HepG2 (cell line): ENCODE results near the gene SPATA25. TPM values are rescaled to one million over a fixed set of nuclear protein-coding genes. Genes with fewer than 3 reads are reported as not detected.

ENCODE experiments used
- AGO1 ChIP-seq: fragments of 200-400 bp; formaldehyde crosslinking; IDR thresholded peaks from 2 replicates; pipeline ENCODE4 v1.6.1; 2017; ENCODE audit warnings: mild to moderate bottlenecking, low read depth, low read length, moderate library complexity; ENCODE audit not compliant: poor library complexity, severe bottlenecking
- AGO2 ChIP-seq: fragments of 200-400 bp; formaldehyde crosslinking; optimal IDR thresholded peaks from 2 replicates; pipeline ENCODE3; 2017; ENCODE audit warnings: mild to moderate bottlenecking, low read depth, low read length, moderate library complexity
- BCL6 ChIP-seq: IDR thresholded peaks from 2 replicates; pipeline ENCODE4 v1.6.1; 2016; ENCODE audit warnings: missing genetic modification reagents, missing compliant biosample characterization
- BRD4 ChIP-seq: sonication (generic); formaldehyde crosslinking; IDR thresholded peaks from 2 replicates; pipeline ENCODE4 v1.4.0; 2020; ENCODE audit warnings: missing genetic modification reagents
- EED ChIP-seq: sonication (generic); formaldehyde crosslinking; IDR thresholded peaks from 2 replicates; pipeline ENCODE4 v1.5.0; 2020; ENCODE audit warnings: mild to moderate bottlenecking, missing genetic modification reagents
- IKZF4 ChIP-seq: sonication (generic); formaldehyde crosslinking; IDR thresholded peaks from 2 replicates; pipeline ENCODE4 v1.5.1; 2020; ENCODE audit warnings: borderline replicate concordance, mild to moderate bottlenecking, low read depth, missing genetic modification reagents; ENCODE audit errors: not compliant biosample characterization
- ISL2 ChIP-seq: sonication (generic); formaldehyde crosslinking; IDR thresholded peaks from 2 replicates; pipeline ENCODE4 v1.5.0; 2020; ENCODE audit warnings: missing genetic modification reagents
- MBD4 ChIP-seq: IDR thresholded peaks from 2 replicates; pipeline ENCODE4 v1.6.1; 2012; ENCODE audit warnings: low read length, inconsistent platforms, borderline replicate concordance
- MLLT10 ChIP-seq: sonication (generic); formaldehyde crosslinking; IDR thresholded peaks from 2 replicates; pipeline ENCODE4 v1.4.0; 2020; ENCODE audit warnings: missing genetic modification reagents
- MTA1 ChIP-seq: sonication (generic); formaldehyde crosslinking; IDR thresholded peaks from 2 replicates; pipeline ENCODE4 v1.4.0; 2020; ENCODE audit warnings: missing genetic modification reagents, mild to moderate bottlenecking, borderline replicate concordance
- PAX8 ChIP-seq: sonication (generic); formaldehyde crosslinking; IDR thresholded peaks from 2 replicates; pipeline ENCODE4 v1.8.0; 2022; ENCODE audit warnings: mild to moderate bottlenecking, missing genetic modification reagents, borderline replicate concordance
- PRMT3 ChIP-seq: sonication (generic); formaldehyde crosslinking; IDR thresholded peaks from 2 replicates; pipeline ENCODE4 v1.8.1; 2022; ENCODE audit warnings: low read depth, mild to moderate bottlenecking, moderate library complexity, missing genetic modification reagents, borderline replicate concordance
- SIN3B ChIP-seq: fragments of 150-350 bp; IDR thresholded peaks from 2 replicates; pipeline ENCODE4 v1.6.1; 2014; ENCODE audit warnings: low read length
- SNAPC2 ChIP-seq: sonication (generic); formaldehyde crosslinking; IDR thresholded peaks from 2 replicates; pipeline ENCODE4 v1.8.1; 2022; ENCODE audit warnings: mild to moderate bottlenecking, missing genetic modification reagents
- SP2 ChIP-seq: sonication (generic); formaldehyde crosslinking; IDR thresholded peaks from 2 replicates; pipeline ENCODE4 v1.5.1; 2020; ENCODE audit warnings: mild to moderate bottlenecking, missing genetic modification reagents
- TOPORS ChIP-seq: sonication (generic); formaldehyde crosslinking; IDR thresholded peaks from 2 replicates; pipeline ENCODE4 v1.8.0; 2023; ENCODE audit warnings: mild to moderate bottlenecking, missing genetic modification reagents
- ZC3H4 ChIP-seq: sonication (generic); formaldehyde crosslinking; IDR thresholded peaks from 2 replicates; pipeline ENCODE4 v1.4.0; 2020; ENCODE audit warnings: missing genetic modification reagents, borderline replicate concordance
- ZNF10 ChIP-seq: sonication (generic); formaldehyde crosslinking; IDR thresholded peaks from 2 replicates; pipeline ENCODE4 v1.4.0; 2020; ENCODE audit warnings: mild to moderate bottlenecking, low read depth, missing genetic modification reagents, borderline replicate concordance
- ZNF20 ChIP-seq: sonication (generic); formaldehyde crosslinking; IDR thresholded peaks from 2 replicates; pipeline ENCODE4 v1.4.0; 2020; ENCODE audit warnings: mild to moderate bottlenecking, moderate library complexity, missing genetic modification reagents
- ZNF225 ChIP-seq: sonication (generic); formaldehyde crosslinking; IDR thresholded peaks from 2 replicates; pipeline ENCODE4 v1.4.0; 2020; ENCODE audit warnings: mild to moderate bottlenecking, missing genetic modification reagents
- ZNF264 ChIP-seq: sonication (generic); formaldehyde crosslinking; IDR thresholded peaks from 2 replicates; pipeline ENCODE4 v1.4.0; 2020; ENCODE audit warnings: missing genetic modification reagents
- ZNF431 ChIP-seq: sonication (generic); formaldehyde crosslinking; IDR thresholded peaks from 2 replicates; pipeline ENCODE4 v1.9.0; 2022; ENCODE audit warnings: missing genetic modification reagents, low read depth, mild to moderate bottlenecking, borderline replicate concordance
- ZNF567 ChIP-seq: sonication (generic); formaldehyde crosslinking; IDR thresholded peaks from 2 replicates; pipeline ENCODE4 v1.8.1; 2023; ENCODE audit warnings: mild to moderate bottlenecking, missing genetic modification reagents, borderline replicate concordance
- polyA plus RNA-seq, 8 experiments: library from polyadenylated mRNA; depleted of rRNA in 3 of 8; stranded (reverse) in 7 of 8; unstranded in 1 of 8; fragments of >200 nt; fragmentation: Illumina TruSeq in 4 of 8; extraction: Trizol in 4 of 8; gene quantifications; 2 replicates each; pipeline versions ENCODE4 v1.2.1 to v1.2.3, GENCODE V29; 2011 to 2016; ENCODE audit warnings: low read depth in 4 of 8, missing spikeins in 1 of 8, mixed read lengths in 1 of 8; ENCODE audit not compliant: insufficient read depth in 1 of 8
- total RNA-seq, 5 experiments: library from RNA; depleted of rRNA; stranded (reverse); fragments of >200 nt; fragmentation: Illumina TruSeq; extraction: Trizol; gene quantifications; 2 replicates each; pipeline ENCODE4 v1.2.3, GENCODE V29; 2016; ENCODE audit warnings: low read depth in 1 of 5
- TF ChIP-seq, protein P1 (sequence below): sonication (generic); formaldehyde crosslinking; IDR thresholded peaks from 2 replicates; pipeline ENCODE4 v1.9.0; 2021; ENCODE audit warnings: missing genetic modification reagents, mild to moderate bottlenecking, borderline replicate concordance
- TF ChIP-seq, protein P2 (sequence below): sonication (generic); formaldehyde crosslinking; IDR thresholded peaks from 2 replicates; pipeline ENCODE4 v1.5.1; 2020; ENCODE audit warnings: missing genetic modification reagents, mild to moderate bottlenecking, borderline replicate concordance
- TF ChIP-seq, protein P3 (sequence below): sonication (generic); formaldehyde crosslinking; conservative IDR thresholded peaks from 2 replicates; pipeline ENCODE4 v1.5.0; 2020; ENCODE audit warnings: missing genetic modification reagents

Gene SPATA25
- total and polyA plus RNA-seq, 2 of the 13 experiments (the other 11 are each of a cell fraction or from before 2014, with no cell fraction given) = 4.8 to 7.6 TPM

DNA sequence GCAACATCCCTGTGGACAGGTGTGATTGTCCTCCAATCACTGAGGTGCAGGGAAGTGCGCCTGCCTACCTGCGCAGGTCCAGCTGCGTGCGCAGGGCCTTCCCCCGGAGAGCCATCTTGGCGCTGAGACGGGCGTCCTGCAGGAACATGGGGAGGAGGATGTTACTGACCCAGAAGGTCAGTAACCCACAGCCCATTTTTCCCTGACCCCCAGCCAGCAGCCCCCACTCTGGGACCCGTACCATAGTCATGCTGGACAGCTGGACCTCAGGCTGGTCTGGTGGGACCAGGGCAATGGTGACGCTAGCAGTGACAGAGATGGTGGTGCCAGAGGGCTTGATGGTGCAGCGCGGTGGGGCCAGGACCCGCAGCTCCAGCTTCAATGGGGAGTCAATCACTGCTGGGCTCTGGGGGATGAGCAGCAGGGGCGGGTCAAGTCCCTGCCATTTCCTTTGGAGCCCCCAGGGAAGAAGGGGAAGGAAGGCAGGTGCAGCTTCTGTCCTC lies 14.8 kb upstream of the SPATA25 start (continued):
- TF ChIP-seq MTA1 (CRISPR knock-in tag) (peak; percentile 32; the same call in 1 of the 2 replicates), SNAPC2 (CRISPR knock-in tag) (no peak), TOPORS (no peak), ZNF567 (CRISPR knock-in tag) (no peak), ZNF10 (0 out of 2 replicates have a peak, but pooled peaks have one; percentile 50), IKZF4 (CRISPR knock-in tag) (no peak), PAX8 (CRISPR knock-in tag) (no peak), ZC3H4 (CRISPR knock-in tag) (peak; percentile 19; the same call in 1 of the 2 replicates), MBD4 (no peak), MLLT10 (CRISPR knock-in tag) (no peak), AGO1 (peak; percentile 55), AGO2 (peak; percentile 93), ZNF225 (no peak), SIN3B (no peak), ZNF20 (CRISPR knock-in tag) (no peak), ISL2 (CRISPR knock-in tag) (no peak), PRMT3 (CRISPR knock-in tag) (no peak), SP2 (CRISPR knock-in tag) (no peak), ZNF264 (CRISPR knock-in tag) (no peak), BCL6 (CRISPR knock-in tag) (no peak), BRD4 (CRISPR knock-in tag) (no peak), EED (no peak), ZNF431 (CRISPR knock-in tag) (no peak)
- TF ChIP-seq, protein P1, sequence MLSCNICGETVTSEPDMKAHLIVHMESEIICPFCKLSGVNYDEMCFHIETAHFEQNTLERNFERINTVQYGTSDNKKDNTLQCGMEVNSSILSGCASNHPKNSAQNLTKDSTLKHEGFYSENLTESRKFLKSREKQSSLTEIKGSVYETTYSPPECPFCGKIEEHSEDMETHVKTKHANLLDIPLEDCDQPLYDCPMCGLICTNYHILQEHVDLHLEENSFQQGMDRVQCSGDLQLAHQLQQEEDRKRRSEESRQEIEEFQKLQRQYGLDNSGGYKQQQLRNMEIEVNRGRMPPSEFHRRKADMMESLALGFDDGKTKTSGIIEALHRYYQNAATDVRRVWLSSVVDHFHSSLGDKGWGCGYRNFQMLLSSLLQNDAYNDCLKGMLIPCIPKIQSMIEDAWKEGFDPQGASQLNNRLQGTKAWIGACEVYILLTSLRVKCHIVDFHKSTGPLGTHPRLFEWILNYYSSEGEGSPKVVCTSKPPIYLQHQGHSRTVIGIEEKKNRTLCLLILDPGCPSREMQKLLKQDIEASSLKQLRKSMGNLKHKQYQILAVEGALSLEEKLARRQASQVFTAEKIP (CRISPR knock-in tag) = 0 out of 2 replicates have a peak, but pooled peaks have one; percentile 9
- TF ChIP-seq, protein P2, sequence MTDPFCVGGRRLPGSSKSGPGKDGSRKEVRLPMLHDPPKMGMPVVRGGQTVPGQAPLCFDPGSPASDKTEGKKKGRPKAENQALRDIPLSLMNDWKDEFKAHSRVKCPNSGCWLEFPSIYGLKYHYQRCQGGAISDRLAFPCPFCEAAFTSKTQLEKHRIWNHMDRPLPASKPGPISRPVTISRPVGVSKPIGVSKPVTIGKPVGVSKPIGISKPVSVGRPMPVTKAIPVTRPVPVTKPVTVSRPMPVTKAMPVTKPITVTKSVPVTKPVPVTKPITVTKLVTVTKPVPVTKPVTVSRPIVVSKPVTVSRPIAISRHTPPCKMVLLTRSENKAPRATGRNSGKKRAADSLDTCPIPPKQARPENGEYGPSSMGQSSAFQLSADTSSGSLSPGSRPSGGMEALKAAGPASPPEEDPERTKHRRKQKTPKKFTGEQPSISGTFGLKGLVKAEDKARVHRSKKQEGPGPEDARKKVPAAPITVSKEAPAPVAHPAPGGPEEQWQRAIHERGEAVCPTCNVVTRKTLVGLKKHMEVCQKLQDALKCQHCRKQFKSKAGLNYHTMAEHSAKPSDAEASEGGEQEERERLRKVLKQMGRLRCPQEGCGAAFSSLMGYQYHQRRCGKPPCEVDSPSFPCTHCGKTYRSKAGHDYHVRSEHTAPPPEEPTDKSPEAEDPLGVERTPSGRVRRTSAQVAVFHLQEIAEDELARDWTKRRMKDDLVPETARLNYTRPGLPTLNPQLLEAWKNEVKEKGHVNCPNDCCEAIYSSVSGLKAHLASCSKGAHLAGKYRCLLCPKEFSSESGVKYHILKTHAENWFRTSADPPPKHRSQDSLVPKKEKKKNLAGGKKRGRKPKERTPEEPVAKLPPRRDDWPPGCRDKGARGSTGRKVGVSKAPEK (CRISPR knock-in tag) = no peak
- TF ChIP-seq, protein P3, sequence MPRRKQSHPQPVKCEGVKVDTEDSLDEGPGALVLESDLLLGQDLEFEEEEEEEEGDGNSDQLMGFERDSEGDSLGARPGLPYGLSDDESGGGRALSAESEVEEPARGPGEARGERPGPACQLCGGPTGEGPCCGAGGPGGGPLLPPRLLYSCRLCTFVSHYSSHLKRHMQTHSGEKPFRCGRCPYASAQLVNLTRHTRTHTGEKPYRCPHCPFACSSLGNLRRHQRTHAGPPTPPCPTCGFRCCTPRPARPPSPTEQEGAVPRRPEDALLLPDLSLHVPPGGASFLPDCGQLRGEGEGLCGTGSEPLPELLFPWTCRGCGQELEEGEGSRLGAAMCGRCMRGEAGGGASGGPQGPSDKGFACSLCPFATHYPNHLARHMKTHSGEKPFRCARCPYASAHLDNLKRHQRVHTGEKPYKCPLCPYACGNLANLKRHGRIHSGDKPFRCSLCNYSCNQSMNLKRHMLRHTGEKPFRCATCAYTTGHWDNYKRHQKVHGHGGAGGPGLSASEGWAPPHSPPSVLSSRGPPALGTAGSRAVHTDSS (CRISPR knock-in tag) = no peak
